Suprapubic skin (tissue), 4 donors: ENCODE measurements around the gene OR2AE1.

Experiments used
- POLR2A ChIP-seq, 2 donors: fragments of 450-650 bp; IDR thresholded peaks; one replicate each; pipeline ENCODE4 v1.6.1; 2017; ENCODE audit warnings: antibody characterized with exemption in 2 of 2, mild to moderate bottlenecking in 2 of 2, moderate library complexity in 2 of 2
- POLR2AphosphoS5 ChIP-seq, 3 donors: sonication (generic); formaldehyde crosslinking; IDR thresholded peaks; one replicate each; pipeline ENCODE4 v1.6.1; 2017; ENCODE audit warnings: antibody characterized with exemption in 3 of 3
- TF ChIP-seq, protein P1 (sequence below), 2 donors: fragments of 200-600 bp in 1 of 2; fragments of 450-650 bp in 1 of 2; sonication (generic) in 1 of 2; IDR thresholded peaks; one replicate each; pipeline ENCODE4 v1.5.1; 2016 to 2019; ENCODE audit warnings: antibody characterized with exemption in 2 of 2, mild to moderate bottlenecking in 1 of 2, moderate library complexity in 1 of 2

- TF ChIP-seq, protein P1, sequence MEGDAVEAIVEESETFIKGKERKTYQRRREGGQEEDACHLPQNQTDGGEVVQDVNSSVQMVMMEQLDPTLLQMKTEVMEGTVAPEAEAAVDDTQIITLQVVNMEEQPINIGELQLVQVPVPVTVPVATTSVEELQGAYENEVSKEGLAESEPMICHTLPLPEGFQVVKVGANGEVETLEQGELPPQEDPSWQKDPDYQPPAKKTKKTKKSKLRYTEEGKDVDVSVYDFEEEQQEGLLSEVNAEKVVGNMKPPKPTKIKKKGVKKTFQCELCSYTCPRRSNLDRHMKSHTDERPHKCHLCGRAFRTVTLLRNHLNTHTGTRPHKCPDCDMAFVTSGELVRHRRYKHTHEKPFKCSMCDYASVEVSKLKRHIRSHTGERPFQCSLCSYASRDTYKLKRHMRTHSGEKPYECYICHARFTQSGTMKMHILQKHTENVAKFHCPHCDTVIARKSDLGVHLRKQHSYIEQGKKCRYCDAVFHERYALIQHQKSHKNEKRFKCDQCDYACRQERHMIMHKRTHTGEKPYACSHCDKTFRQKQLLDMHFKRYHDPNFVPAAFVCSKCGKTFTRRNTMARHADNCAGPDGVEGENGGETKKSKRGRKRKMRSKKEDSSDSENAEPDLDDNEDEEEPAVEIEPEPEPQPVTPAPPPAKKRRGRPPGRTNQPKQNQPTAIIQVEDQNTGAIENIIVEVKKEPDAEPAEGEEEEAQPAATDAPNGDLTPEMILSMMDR (IDR thresholded peaks at IDR 0.05), result no peak
- TF ChIP-seq POLR2AphosphoS5 (IDR thresholded peaks at IDR 0.05), result no peak
- TF ChIP-seq POLR2A (IDR thresholded peaks at IDR 0.05), result no peak
These were observed 342 bp downstream of the OR2AE1 start for GRCh38 chr7:99876491-99876890.
